ENCODE results near the gene CDC16.

GRCh38 chr13:114226699-114227323, 7.9 kb upstream of the CDC16 start:
- peak; percentile 91 to 98 (median 95) for TF ChIP-seq CTCF (IDR thresholded peaks at IDR 0.05)
- TF ChIP-seq POLR2A (IDR thresholded peaks at IDR 0.05), result no peak

Measured in adrenal gland (tissue), 5 donors.